Stimulated activated CD8-positive, alpha-beta memory T cell treated with anti-CD3 and anti-CD28 coated beads, Interleukin-12 subunit alpha, Interleukin-12 subunit beta, amount 100 ng/mL, for 1 hour (primary cell): ENCODE data around the gene ZNF682.
"Not testable (repeated sequence)": the region's sequence is repeated elsewhere in the genome, so short reads cannot be mapped to it uniquely, and the experiment has no call there.

Experiments
- DNase-seq: peaks from one replicate; pipeline ENCODE4 v3.0.0-alpha.2; 2020; ENCODE audit warnings: low read depth

The ZNF682 gene

DNA sequence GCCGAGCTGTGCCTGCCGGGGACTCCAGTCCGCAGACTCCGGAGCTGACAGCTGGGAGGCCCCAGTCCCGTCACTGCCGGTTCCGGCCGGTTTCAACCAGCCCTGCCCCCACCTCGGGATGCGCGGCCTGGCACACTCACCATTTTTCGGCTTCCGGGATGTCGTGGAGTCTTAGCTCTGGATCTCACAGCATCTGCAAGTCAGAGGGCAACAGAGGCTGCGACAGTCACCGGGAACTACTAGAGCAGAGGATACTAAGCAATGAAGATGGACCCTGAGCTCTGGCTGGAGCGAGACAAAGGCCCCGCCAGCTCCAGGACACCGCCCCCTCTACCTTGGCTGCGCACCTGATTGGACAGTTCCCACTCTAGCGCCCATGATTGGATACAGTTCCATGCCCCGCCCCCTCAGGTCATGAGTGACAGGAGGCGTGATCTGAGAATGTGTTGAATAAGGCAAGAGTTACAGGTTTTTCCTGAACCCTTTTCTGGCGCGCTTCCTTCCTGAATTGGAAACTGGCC lies at the start of gene ZNF682:
Gene ZNF682, minus strand, starts transcription at position 303 of the 521 bp plus-strand sequence. Its CDS starts 160 bp downstream, at position 143.
- peak; percentile 89 for DNase-seq

DNA sequence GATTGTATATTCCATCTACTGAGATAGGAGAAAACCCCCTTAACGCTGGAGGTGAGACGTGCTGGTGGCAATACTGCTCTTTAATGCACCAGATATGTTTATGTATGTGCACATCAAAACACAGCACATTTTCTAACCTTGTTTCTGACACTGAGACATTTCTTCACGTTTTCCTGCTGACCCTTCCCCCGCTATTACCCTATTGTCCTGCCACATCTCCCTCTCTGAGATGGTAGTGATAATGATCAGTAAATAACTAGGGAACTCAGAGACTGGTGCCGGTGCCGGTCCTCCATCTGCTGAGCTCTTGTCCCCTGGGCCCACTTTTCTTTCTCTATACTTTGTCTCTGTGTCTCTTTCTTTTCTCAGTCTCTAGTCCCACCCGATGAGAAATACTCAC lies 43.6 kb upstream of the ZNF682 start:
- not testable (repeated sequence) for DNase-seq

DNA sequence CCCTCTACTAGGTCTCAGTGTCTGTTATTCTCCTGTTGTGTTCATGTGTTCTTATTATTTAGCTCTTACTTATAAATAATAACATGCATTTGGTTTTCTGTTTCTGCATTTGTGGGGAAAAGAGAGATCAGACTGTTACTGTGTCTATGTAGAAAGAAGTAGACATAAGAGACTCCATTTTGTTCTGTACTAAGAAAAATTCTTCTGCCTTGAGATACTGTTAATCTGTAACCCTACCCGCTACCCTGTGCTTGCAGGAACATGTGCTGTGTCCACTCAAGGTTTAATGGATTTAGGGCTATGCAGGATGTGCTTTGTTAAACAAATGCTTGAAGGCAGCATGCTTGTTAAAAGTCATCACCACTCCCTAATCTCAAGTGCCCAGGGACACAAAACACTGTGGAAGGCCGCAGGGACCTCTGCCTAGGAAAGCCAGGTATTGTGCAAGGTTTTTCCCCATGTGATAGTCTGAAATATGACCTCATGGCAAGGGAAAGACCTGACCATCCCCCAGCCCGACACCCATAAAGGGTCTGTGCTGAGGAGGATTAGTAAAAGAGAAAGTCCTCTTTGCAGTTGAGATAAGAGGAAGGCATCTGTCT lies 43.0 kb upstream of the ZNF682 start:
- DNase-seq = not testable (repeated sequence)

DNA sequence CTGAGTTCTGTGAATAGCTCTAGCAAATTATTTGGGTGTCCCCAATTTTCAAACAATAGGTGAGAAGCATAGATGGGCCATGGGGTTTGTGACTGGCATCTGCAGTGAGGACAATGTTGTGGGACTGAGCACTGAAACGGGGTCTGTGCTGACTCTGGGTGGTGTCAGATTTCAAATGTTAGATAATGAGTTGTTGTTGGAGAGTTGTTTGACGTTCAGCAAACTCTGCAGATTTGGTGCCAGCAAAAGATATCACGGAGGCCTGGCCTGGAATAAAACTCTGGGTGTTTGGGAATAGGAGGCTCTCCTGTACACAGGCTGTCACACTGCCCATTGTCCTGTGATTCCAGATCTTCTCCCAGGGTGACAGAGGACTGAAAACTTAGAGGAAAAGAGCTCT lies 41.4 kb upstream of the ZNF682 start:
- DNase-seq = no peak

DNA sequence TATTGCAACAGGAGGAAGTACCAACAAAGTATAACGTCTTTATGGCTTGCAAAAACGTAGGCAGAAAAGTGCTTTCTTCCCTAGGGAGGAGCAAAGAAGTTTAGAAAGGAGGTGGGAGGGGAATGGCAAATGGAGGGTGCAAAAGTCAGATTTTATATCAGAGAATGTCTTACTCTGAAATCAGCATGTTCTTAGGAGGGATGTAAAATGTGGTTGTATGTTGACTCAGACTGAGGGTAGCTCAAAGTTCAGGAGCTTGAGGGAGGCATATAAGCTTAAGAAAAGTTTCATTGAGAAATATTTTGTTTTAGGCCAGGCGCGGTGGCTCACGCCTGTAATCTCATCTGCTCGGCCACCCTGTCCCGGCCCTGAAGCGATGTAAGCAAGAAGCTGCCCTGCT lies 40.2 kb upstream of the ZNF682 start:
- DNase-seq = no peak

DNA sequence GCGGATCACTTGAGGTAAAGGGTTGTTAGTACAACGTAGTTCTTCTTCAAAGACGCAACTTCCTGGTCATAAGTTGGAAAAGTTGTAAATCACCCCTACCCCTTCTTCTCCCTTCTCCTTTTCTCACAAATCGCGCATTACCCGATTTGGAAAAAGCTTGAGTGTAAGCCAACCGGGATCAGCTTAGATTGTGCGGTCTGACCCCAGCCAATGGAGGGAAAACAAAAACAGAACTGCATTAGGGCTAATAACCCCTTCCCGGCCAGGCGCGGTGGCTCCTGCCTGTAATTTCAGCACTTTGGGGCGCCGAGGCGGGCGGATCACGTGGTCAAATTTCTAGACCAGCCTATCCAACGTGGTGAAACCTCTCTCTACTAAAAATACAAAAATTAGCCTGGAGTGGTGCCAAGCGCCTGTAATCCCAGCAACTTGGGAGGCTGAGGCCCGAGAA lies 39.3 kb upstream of the ZNF682 start:
- no peak for DNase-seq

DNA sequence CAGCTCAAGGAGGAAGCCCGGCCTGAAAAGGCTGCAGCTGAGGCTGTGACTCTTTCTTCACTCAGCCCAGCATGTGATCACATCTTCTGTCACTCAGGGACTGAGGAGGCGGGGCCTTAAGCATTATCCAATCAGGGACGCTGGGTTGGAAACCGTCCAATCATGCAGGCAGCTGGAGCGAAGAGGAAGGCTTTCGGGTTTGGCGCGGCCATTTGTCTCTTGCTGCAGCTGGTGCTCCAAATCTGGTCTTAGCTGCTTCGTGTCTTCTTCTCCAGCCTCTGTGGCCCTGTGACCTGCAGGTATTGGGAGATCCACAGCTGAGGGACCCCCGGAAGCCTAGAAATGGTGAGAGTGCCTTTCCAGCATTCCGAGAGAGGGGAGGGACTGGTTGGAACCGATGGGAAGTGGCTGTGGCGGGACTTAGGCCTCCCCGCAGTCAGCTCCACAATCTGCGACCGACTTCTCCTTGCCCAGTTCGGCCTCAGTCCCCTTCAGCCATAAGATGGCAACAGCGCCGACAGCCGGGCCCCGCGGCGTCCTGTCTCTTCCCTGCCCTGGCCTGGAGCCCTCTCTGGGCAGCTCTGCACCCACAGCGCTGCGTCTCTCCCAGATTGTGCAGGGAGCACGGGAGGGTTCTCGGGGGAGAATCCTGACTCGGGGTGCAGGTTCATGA lies 38.6 kb upstream of the ZNF682 start, which contains the start of gene ZNF90:
Gene ZNF90, plus strand, starts transcription at position 210 of the 673 bp plus-strand sequence. Its CDS starts 133 bp downstream, at position 343.
- peak; percentile 73 for DNase-seq

DNA sequence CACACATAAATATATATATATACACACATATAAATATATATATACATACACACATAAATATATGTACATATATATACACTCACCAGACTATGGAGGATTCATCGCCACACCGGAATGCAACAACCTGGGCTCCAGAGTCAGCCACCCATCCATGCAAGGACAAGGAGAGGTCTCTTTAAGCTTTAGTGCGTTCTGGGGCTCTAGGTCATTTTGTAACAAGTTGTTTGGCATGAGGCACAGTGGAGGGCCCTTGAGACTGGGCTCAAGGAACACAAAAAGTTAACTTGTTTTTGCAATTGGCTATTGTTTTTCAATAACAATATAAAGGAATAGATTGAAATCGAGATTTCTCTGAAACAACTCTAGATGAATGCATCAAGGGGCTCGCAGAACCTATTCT lies 33.6 kb upstream of the ZNF682 start:
- DNase-seq = no peak

DNA sequence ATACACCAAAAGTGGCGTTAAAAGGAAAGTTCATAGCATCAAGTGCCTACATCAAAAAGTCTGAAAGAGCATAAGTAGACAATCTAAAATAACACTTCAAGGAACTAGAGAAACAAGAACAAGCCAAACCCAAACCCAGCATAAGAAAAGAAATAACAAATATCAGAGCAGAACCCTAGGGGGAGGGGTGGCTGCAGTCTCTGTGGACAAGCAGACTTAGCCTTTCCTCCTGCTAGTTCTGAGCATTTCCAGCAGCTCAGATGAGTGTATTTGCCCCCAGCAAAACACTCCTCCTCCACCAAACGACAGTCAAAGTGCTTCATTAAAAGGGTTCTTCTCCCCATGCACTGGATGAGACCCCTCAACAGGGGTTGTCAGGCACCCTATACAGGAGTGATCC lies 31.4 kb upstream of the ZNF682 start:
- no peak for DNase-seq

DNA sequence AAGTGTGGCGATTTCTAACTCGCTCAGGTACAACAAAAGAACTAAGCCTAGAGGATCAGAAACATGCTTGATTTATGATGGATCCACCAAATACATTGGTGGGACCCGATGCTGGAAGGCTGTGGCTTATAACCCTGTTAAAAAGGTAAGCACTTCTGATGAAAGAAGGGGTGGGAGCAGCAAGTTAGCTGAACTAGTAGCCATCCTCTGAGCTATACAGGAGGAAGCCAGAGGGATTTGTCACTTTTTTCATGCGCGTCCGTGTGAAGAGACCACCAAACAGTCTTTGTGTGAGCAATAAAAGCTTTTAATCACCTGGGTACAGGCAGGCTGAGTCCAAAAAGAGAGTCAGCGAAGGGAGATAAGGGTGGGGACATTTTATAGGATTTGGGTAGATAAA lies 29.3 kb upstream of the ZNF682 start:
- not testable (repeated sequence) for DNase-seq

DNA sequence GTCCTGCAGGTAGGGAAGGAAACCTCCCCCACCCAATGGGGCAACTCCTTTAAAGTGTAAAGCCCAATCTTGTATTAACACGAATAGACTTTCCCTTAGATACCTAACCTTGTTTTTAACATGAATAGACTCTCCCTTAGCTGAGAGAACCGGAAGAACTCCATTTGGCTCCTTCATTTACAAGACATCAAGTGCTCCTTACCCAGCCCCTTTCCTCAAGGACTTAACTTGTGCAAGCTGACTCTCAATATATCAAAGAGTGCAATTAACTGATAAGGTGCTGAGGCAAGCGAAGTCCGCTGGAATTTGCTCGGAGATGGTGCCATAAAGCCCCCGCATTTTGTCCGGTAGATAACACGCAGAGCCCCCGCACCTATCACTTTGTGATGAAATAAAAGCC lies 28.6 kb upstream of the ZNF682 start:
- DNase-seq = no peak

DNA sequence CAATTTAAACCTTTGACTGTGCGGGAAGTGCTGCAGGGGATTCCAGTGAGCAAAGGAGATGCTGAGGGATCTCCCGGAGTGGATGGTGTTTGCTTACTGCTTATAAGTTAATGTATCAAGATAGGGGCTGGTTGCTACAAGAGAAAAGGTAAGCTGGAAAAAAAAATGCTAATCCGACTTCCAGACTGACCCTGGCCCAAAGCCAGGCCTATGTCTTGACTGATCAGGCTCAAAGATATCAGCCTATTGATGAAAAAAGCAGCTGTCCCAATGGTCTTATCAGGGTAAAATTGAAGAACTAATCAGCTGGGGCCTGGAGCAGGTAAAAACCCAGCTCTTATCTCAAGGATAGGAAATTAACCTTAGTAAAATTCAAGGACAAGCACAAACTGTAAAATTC lies 27.6 kb upstream of the ZNF682 start:
- DNase-seq = no peak

DNA sequence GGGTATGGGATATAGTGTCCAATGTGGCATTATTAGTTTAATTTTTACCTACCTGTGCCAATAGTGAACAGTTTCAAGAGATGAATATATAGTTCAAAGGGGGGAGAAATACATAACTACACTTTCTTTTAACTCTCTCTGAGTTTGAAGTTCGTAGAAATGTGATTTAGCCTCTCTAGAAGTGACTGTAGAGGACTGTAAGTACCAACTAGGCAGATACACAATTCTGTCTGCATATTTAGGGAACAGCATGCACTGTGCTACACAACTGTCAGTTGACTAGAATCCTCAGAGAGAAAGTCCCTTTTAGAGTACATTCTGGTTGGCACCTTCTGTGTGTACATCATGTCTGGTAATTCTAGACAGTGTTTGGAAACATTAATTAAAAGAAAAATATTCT lies 21.0 kb upstream of the ZNF682 start:
- no peak for DNase-seq

DNA sequence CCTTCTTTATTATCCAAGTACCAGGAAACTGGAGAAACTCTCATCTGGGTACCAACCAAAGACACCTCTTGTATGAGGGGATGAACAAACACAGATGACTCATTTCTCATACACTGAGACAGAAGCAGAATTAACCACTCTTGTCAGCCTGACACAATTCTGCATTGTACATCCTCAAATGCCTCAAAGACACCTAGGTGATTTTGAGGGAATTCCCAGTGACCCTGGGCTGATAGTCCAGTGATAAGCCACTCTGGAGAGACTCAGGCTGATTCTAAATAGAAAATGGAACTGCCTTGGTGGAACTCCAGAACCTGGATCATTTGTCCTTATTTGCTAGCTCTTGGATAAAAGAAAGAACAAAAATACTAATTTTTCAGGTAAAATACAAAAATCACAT lies 19.4 kb upstream of the ZNF682 start:
- not testable (repeated sequence) for DNase-seq

DNA sequence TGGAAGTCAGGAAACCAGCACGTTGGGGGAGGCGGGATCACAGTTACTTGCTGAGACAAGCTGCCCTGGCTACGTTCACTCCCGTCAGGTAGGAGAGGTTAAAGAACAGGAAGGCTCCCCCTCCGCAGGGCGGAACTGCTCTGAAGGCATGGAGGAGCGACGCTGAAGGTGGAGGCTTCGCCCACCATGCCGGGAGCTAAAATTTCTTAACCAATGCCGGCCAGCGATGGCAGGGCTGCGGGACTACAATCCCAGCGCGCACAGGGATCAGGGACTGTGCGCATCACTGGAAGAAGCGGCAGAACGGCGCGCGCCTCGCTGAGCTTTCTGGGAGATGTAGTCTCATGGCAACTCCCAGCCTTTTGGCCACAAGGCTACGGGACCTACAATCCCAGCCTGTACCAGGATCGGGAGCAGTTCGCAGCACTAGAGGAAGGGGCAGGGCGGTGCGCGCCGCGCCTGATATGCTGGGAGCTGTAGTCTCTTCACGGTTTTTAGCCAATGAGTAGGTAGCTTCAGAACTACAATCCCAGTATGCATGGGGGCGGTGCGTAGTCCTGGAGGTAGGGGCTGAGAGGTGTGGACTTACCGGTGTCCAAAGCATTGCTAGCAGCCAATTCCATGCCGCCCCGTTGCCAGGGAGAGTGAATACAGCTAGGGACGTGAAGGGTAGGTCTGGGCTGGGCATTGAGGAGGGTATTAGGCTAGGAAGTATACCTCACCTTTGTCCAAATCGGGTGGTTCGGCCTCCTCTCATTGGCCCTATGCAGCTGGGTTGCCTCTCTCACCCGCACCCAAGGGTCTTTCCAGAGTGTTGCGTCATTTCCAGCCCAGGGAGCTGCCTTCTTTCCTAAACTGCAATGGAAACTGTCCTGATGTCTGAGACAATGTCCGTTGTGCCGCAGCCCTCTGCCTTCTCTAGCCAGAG lies 12.8 kb upstream of the ZNF682 start:
- DNase-seq = peak; percentile 27

DNA sequence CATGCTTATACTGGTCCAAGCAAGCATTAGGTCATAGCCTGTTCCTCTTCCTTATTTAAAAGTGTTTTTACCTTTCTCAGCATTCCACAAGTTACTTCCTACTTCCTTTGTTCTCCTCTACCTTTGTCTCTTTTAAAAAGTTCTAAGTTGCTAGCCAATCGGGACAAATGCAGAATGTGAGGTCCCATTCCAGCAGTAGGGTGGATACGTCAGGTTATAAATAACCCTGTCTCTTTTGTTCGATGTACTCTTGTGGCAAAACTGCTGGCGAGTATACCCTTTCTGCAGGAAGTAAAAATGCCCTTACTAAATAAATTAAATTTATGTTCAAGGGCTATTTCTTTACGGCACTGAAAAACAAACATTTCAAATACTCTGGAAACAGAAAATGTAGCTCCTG lies 6.4 kb upstream of the ZNF682 start:
- DNase-seq = not testable (repeated sequence)

DNA sequence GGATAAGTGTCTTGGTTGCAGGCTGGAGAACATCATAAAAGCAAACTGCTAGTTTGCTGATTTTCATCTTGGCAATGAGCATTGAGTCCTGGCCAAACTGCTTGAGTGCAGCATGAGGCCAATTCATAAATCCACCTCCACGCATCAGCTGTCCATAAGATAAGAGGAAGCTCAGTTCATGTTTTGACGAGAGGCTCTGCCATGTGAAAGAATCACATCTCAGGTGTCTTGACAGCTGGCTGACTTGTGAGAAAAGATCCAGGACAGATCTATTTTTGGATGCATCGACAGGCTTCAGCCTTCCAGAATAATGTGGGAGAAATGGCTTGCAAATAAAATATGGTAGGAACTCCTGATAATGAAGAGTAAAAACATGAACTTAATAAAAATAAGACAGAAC lies 5.4 kb upstream of the ZNF682 start:
- no peak for DNase-seq

DNA sequence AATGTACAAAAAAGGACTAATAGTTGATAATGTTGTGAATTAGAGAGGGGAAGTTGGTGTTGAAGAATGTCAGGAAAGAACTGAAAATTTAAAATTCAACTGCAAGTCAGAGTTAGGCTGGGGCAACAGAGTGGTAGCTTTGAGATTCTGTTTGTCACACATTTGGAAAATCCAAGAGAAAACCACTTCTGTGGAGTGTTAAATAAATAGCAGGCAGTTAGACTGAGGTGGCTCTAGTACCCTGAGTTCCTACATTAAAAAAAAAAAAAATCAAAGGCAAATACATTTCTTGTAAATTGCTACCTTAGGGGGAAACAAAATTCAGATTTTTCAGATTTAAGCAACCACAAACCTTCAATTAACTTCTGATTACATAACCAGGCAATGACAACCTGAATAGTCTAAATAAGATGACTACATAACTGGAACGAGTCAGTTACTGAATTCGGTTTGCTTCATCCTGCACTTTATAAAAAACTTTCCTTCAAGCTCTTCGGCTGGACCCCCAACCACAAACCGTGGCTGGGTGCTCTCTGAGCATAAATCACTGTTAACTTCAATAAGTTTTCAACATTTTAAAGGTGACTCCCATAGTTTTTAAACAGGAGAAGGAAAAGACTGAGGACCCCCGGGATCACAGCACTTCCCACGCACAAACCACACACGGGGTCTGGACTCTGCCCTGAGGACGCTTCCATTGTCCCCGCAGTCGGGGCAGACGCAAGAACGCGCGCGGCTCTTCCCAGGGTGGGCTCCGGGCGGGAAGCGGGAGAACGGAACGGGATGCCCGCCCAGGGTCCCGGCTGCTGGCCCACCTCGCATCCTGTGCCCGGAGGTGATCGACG lies 725 bp downstream of the ZNF682 start:
- DNase-seq = no peak

DNA sequence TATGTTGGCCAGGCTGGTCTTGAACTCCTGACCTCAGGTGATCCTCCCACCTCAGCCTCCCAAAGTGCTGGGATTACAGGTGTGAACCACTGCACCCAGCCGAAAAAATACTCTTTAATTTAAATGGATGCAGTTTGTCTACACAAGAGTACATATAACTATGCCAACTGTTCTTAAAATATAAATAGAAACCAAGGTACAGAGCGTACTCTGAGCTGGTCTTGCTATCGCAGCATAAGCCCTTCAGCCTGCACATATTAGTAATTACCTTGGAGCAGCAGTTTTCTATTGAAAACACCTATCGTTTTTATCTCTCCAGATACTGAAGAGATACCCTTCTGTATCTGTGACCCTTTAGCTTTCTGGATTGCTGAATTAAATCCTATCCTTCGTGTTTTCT lies 3.4 kb downstream of the ZNF682 start:
- DNase-seq = no peak

DNA sequence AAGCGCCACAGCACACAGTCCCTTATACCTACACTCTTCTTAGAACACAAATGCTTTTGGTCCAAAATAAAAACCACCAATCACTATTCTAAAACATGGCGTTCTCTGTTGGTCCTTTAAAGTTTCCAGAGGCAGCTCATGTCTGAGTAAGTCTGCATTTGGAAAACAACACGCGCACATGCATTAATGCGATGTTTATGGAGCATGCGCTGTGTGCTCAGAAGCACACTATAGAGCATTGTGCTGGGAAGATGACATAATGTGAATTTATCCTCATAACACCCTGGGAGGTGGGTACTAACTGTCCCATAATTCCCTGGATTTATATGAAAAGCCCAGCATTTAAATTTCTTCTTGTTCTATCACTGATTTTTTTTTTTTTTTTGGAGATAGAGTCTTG lies 10.7 kb downstream of the ZNF682 start:
- DNase-seq = no peak

DNA sequence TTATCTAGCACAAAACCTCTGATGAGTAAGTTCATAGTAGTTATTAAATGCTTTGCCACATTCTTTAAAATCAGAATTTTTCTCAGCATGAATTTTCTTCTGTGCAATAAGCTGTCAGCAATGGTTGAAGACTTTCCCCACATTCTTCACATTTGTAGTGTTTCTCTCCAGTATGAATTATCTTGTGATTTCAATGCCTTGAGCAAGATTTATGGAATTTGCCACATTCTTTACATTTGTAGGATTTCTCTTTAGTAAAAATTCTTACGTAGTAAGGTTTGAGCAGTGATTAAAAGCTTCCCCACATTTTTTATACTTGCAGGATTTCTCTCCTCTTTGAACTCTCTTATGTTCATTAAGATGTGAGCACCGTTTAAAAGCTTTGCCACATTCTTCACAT lies 33.6 kb downstream of the ZNF682 start:
- no peak for DNase-seq
